ENCODE measurements around the gene HEMGN. TPM values are rescaled to one million over a fixed set of nuclear protein-coding genes. Genes with fewer than 3 reads are reported as not detected.

Gene HEMGN
- total and polyA plus RNA-seq, 2 experiments from 2014 or later = not detected

DNA sequence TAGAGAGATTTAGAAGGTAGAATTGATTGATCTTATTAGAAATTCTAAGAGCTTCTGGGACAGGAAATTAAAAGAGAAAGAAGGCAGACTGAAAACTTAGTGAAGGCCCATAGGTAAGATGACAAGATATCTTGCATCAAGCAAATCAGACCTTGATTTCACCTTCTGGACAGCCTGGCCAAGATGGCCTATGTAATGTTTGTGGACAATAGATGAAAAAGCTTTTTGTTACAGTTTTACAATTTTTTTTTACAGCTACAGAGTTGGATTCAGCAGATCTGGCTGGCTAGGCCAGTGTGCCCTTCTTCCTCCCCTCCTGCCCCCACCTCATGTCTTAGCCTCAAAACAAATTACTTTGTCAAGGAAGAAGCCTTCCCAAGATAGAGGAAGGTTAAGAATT, 21.6 kb upstream of the HEMGN start:
- no peaks in the 10 kb centered on the region for H3K4me1 ChIP-seq (ENCODE audit: insufficient read depth)
- no peak overlapping the region for H2AFZ ChIP-seq
- H3K9me3 Mint-ChIP-seq = no peaks in the 10 kb centered on the region
- no peaks in the 10 kb centered on the region; the same call in 1 of the 2 replicates for H3K27me3 ChIP-seq (ENCODE audit: insufficient read depth)
- DNase-seq (ENCODE audit: low spot score) (no peak), ATAC-seq (no peak)
- no peaks in the 10 kb centered on the region for H3F3A ChIP-seq (replicated peaks; ENCODE audit: low read depth)
- no peaks in the 10 kb centered on the region for H3K9me2 ChIP-seq (ENCODE audit: insufficient read depth)
- no peak overlapping the region for H3K4me3 Mint-ChIP-seq
- no peak overlapping the region for H3K4me2 ChIP-seq
- H3K36me3 Mint-ChIP-seq (ENCODE audit: low read depth) = no peaks in the 10 kb centered on the region
- H3K36me3 ChIP-seq (ENCODE audit: insufficient read depth) = no peaks in the 10 kb centered on the region
- H3K27ac ChIP-seq (ENCODE audit: low read depth) = no peak overlapping the region
- TF ChIP-seq POLR2AphosphoS5 (IDR thresholded peaks at IDR 0.05; ENCODE audit: low read depth) (no peak), CREB1 (CRISPR knock-in tag; IDR thresholded peaks at IDR 0.05; ENCODE audit: low read depth) (no peak), NANOG (IDR thresholded peaks at IDR 0.05; ENCODE audit: borderline replicate concordance) (no peak), ZNF331 (CRISPR knock-in tag; IDR thresholded peaks at IDR 0.05; ENCODE audit: low read depth) (no peak), EZH2phosphoT487 (IDR thresholded peaks at IDR 0.05; ENCODE audit: unreplicated experiment) (no peak), STAT1 (IDR thresholded peaks at IDR 0.05; ENCODE audit: unreplicated experiment) (no peak), EZH2 (IDR thresholded peaks at IDR 0.05; ENCODE audit: low read depth, unreplicated experiment) (no peak), ZNF114 (CRISPR knock-in tag; IDR thresholded peaks at IDR 0.05) (no peak), JUNB (IDR thresholded peaks at IDR 0.05; ENCODE audit: unreplicated experiment) (no peak)
- TF ChIP-seq, protein P1, sequence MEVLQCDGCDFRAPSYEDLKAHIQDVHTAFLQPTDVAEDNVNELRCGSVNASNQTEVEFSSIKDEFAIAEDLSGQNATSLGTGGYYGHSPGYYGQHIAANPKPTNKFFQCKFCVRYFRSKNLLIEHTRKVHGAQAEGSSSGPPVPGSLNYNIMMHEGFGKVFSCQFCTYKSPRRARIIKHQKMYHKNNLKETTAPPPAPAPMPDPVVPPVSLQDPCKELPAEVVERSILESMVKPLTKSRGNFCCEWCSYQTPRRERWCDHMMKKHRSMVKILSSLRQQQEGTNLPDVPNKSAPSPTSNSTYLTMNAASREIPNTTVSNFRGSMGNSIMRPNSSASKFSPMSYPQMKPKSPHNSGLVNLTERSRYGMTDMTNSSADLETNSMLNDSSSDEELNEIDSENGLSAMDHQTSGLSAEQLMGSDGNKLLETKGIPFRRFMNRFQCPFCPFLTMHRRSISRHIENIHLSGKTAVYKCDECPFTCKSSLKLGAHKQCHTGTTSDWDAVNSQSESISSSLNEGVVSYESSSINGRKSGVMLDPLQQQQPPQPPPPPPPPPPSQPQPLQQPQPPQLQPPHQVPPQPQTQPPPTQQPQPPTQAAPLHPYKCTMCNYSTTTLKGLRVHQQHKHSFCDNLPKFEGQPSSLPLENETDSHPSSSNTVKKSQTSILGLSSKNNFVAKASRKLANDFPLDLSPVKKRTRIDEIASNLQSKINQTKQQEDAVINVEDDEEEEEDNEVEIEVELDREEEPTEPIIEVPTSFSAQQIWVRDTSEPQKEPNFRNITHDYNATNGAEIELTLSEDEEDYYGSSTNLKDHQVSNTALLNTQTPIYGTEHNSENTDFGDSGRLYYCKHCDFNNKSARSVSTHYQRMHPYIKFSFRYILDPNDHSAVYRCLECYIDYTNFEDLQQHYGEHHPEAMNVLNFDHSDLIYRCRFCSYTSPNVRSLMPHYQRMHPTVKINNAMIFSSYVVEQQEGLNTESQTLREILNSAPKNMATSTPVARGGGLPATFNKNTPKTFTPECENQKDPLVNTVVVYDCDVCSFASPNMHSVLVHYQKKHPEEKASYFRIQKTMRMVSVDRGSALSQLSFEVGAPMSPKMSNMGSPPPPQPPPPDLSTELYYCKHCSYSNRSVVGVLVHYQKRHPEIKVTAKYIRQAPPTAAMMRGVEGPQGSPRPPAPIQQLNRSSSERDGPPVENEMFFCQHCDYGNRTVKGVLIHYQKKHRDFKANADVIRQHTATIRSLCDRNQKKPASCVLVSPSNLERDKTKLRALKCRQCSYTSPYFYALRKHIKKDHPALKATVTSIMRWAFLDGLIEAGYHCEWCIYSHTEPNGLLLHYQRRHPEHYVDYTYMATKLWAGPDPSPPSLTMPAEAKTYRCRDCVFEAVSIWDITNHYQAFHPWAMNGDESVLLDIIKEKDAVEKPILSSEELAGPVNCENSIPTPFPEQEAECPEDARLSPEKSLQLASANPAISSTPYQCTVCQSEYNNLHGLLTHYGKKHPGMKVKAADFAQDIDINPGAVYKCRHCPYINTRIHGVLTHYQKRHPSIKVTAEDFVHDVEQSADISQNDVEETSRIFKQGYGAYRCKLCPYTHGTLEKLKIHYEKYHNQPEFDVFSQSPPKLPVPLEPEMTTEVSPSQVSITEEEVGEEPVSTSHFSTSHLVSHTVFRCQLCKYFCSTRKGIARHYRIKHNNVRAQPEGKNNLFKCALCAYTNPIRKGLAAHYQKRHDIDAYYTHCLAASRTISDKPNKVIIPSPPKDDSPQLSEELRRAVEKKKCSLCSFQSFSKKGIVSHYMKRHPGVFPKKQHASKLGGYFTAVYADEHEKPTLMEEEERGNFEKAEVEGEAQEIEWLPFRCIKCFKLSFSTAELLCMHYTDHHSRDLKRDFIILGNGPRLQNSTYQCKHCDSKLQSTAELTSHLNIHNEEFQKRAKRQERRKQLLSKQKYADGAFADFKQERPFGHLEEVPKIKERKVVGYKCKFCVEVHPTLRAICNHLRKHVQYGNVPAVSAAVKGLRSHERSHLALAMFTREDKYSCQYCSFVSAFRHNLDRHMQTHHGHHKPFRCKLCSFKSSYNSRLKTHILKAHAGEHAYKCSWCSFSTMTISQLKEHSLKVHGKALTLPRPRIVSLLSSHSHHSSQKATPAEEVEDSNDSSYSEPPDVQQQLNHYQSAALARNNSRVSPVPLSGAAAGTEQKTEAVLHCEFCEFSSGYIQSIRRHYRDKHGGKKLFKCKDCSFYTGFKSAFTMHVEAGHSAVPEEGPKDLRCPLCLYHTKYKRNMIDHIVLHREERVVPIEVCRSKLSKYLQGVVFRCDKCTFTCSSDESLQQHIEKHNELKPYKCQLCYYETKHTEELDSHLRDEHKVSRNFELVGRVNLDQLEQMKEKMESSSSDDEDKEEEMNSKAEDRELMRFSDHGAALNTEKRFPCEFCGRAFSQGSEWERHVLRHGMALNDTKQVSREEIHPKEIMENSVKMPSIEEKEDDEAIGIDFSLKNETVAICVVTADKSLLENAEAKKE (CRISPR knock-in tag; IDR thresholded peaks at IDR 0.05) = no peak
- TF ChIP-seq, protein P2, sequence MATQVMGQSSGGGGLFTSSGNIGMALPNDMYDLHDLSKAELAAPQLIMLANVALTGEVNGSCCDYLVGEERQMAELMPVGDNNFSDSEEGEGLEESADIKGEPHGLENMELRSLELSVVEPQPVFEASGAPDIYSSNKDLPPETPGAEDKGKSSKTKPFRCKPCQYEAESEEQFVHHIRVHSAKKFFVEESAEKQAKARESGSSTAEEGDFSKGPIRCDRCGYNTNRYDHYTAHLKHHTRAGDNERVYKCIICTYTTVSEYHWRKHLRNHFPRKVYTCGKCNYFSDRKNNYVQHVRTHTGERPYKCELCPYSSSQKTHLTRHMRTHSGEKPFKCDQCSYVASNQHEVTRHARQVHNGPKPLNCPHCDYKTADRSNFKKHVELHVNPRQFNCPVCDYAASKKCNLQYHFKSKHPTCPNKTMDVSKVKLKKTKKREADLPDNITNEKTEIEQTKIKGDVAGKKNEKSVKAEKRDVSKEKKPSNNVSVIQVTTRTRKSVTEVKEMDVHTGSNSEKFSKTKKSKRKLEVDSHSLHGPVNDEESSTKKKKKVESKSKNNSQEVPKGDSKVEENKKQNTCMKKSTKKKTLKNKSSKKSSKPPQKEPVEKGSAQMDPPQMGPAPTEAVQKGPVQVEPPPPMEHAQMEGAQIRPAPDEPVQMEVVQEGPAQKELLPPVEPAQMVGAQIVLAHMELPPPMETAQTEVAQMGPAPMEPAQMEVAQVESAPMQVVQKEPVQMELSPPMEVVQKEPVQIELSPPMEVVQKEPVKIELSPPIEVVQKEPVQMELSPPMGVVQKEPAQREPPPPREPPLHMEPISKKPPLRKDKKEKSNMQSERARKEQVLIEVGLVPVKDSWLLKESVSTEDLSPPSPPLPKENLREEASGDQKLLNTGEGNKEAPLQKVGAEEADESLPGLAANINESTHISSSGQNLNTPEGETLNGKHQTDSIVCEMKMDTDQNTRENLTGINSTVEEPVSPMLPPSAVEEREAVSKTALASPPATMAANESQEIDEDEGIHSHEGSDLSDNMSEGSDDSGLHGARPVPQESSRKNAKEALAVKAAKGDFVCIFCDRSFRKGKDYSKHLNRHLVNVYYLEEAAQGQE (IDR thresholded peaks at IDR 0.05; ENCODE audit: unreplicated experiment) = no peak
- TF ChIP-seq, protein P3, sequence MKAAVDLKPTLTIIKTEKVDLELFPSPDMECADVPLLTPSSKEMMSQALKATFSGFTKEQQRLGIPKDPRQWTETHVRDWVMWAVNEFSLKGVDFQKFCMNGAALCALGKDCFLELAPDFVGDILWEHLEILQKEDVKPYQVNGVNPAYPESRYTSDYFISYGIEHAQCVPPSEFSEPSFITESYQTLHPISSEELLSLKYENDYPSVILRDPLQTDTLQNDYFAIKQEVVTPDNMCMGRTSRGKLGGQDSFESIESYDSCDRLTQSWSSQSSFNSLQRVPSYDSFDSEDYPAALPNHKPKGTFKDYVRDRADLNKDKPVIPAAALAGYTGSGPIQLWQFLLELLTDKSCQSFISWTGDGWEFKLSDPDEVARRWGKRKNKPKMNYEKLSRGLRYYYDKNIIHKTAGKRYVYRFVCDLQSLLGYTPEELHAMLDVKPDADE (IDR thresholded peaks at IDR 0.05) = no peak
- H3K79me2 ChIP-seq (replicated peaks; ENCODE audit: insufficient read depth) = no peaks in the 10 kb centered on the region
- H3K4me3 ChIP-seq = no peak overlapping the region
- no peaks in the 10 kb centered on the region for H3K4me1 Mint-ChIP-seq
- H4K20me1 ChIP-seq (replicated peaks; ENCODE audit: insufficient read depth) = 0 out of 2 replicates have a peak, but pooled peaks cover 2% of the 10 kb centered on the region
- H3K27ac Mint-ChIP-seq = no peak overlapping the region
- H3K27me3 Mint-ChIP-seq (ENCODE audit: insufficient read depth, low read depth, poor library complexity) = peaks cover 6% of the 10 kb centered on the region
